Cerebellar nuclear complex (tissue), 1 donor: ENCODE data around the gene GCN1.
"Not testable (repeated sequence)": the region's sequence is repeated elsewhere in the genome, so short reads cannot be mapped to it uniquely, and the experiment has no call there.

Experiments used
- DNase-seq, 2 experiments: peaks; one replicate each; lab custom pipeline; 2025; lab: John Stamatoyannopoulos, UW

Gene GCN1

DNA sequence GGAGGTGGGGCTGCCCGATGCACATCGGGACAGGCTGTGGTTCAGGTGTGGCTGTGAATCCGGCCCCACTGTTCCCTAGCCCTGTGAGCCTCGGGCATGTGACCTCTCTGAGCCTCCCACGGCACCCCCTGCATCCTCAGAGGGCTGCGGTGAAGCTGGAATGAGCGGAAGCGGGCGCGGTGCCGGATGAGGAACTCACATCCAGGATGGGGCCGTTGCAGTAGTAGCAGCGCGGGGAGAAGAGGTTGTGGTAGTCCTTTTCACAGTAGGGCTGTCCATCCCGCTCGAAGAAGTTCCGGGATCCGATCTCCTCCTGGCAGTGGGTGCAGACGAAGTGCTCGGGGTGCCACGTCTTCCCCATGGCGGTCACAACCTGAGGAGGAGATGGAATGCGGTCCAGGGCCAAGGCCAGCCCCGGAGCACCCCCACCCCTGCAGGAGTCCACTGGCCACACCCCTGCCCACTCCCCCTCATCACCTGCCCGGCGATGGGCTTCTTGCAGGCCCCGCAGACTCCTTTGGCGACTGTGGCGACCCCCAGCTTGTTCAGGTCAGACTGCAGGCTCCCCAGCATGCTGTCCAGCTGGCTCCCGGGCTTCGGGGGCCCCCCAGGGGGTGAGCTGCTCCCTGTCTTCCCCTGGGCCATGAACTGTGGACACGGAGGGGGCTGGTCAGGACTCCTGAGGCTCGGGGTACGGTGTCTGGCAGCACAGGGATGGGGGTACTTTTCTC, 20.3 kb upstream of the GCN1 start:
- DNase-seq, result no peak

DNA sequence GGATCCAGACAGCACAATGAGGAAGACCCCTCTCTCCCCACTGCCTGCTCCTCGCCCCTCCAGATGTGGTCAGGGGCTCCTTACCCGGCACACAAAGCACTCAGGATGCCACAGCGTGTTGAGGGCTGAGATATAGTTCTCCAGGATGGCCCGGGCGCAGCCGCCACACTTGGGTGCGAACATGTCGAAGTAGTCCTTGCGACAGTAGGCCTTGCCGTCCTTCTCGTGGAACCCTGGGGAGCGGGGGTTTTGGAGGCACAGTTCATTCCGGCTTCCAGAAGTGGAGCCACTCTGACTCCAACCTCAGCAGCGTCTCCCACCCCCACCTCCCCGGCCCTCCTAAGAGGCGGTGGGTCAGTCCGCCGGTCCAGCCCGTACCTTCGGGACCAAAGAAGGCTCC, 19.2 kb upstream of the GCN1 start:
- DNase-seq, result no peak

DNA sequence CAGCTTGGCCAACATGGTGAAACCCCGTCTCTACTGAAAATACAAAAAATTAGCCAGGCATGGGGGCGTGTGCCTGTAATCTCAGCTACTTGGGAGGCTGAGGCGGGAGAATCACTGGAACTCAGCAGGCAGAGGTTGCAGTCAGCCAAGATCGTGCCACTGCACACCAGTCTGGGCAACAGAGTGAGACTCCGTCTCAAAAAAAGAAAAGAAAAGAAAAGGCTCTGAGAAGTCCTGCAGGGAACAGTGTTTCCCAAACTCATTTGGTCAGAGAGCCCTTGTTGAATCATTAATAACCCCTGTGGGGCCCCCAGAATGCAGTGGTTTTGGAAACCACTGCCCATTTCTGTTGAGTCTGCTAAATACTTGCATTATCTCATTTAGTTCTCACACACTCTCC, 18.7 kb upstream of the GCN1 start:
- not testable (repeated sequence) for DNase-seq

DNA sequence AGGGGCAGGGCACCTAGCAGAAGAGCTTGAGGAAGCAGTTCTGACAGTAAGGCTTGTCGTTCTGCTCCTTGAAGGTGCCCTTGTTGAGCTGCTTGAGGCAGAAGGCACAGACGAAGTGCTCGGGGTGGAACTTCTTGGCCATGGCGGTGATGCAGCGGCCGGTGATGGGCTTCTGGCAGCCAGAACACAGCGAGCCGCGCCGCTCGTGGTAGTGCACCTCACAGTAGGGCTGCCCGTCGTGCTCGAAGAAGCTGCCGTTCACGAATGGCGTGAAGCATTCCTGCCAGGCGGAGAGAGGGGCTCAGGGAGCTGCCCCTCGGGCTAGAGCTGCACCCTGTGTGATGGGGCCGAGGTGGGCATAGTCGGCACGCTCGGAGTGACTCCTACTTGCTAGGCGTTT, 17.8 kb upstream of the GCN1 start:
- DNase-seq, result no peak

DNA sequence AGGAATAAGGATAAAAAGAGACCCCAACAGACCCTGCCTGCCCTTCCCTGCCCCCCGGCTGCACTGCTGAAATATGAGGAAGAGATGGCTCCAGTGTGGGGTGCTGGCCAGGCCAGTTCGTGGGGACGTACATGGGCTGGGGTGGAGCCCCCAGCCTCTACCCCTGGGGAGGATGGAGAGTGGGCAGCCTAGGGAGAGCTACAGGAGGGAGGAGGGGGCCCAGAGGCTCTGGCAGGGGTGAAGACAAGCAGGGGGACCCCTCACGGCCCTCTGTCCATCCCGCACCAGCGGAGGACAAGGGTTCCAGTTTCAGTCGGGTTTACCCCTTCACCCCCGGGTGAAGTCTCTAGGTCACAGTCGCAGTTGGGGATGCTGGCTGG, 17.4 kb upstream of the GCN1 start:
- no peak for DNase-seq

DNA sequence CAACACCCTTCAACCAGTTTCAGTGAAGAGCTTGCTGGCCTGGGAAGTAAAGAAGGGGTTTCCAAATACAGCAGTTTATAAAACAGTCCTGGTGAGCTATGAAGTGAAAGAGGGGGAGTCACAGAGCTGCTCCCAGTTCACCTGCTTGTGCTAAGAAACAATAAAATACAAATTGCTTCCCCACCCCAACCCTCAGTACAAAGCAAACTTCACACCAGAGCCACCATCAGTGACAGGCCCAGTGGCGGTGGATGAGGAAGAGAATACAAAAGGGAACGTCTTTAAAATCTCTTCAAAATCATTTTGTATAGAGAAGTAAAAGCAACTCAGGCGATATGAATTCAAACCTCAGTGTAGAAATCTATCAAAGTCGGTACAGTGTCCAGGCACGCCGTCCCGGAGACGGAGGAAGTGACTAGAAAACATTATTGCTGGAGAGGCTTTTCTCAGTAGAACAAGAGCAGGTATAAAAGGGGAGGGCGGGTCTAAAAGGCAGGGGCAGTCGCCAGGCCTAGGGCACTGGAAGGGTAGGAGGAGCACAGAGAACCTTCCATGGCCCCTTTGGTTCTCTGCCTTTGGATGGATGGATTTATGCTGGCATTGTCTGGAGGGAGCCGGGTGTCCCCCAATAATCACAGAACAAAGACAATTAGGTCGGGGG, 16.9 kb upstream of the GCN1 start:
- no peak for DNase-seq

DNA sequence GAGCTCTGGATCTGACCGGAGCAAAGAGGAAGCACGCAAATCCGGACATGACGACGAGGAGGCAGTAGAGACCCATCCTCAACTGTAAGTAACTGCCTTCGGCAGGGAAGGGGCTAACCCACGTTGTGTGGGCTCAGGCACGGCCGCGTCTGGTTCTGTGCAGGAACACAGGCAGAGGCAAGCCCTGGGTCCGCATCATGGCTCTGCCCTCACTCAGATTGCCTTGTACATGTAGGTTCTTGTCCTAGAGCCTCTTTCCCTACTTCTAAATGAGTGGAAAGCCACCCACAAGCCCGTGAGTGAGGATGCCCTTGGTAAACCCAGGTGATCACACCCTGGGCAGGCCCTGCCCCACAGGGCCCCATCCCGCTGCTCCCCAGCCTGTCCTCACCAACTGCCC, 15.3 kb upstream of the GCN1 start:
- no peak for DNase-seq

DNA sequence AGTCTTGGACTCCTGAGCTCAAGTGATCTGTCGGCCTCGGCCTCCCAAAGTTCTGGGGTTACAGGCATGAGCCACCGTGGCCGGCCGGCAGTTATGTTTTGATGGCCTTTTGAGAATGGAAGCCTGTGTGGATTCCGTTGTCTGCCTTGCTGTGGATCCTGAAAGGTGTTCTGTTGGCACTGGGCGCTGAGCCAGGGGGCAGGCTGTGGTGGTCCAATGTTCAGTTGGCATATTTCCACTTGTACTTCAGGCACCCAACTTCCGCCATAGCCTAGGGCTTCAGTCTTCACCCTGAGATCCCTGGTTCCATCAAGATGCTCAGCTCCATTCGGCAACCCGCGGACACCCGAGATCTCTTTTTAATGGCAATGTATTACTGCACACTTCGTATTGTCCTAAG, 12.7 kb upstream of the GCN1 start:
- no peak for DNase-seq

DNA sequence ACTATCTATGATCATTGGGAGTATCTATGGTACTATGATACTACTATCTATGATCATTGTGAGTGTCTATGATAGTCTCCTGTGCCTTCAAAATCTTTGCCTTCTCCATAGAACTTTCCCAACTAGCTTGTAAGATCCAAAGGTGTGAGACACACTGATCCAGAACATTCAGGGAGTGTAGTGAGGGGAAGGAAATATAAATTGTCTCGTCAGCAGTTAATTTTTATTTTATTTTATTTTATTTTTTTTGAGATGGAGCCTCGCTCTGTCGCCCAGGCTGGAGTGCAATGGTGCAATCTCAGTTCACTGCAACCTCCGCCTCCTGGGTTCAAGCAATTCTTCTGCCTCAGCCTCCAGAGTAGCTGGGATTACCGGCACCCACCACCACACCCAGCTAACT, 12.3 kb upstream of the GCN1 start:
- DNase-seq, result not testable (repeated sequence)

DNA sequence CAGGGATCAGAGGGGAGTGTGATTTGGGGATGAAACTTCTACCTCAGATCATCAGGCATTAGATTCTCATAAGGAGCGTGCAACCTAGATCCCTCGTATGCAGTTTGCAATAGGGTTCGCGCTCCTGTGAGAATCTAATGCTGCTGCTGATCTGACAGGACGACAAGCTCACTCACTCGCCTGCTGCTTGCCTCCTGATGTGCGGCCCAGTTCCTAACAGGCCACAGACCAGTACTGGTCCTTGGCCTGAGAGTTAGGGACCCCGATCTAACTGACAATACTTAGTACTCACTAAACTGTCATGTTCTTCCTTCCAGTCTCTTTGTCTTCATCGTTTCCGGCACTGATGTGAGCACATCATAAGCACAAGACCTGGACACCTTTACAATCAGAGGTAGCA, 11.7 kb upstream of the GCN1 start:
- no peak for DNase-seq

DNA sequence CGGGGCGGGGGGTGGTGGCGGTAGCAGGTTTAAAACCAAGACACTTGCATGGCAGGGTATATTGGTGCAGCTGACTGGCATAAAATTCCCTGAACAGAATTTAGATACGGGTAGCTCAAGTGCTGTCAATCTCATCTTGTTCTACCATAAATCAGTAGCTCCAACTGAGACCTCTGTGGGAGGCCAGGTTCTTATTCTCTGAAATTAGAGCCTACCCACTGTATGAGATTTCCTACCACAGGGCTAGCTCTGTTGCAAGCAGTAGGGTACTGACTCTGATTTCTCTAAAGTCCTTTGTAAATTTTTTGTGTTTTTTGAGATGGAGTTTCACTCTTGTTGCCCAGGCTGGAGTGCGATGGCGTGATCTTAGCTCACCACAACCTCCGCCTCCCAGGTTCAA, 9.7 kb upstream of the GCN1 start:
- no peak for DNase-seq

DNA sequence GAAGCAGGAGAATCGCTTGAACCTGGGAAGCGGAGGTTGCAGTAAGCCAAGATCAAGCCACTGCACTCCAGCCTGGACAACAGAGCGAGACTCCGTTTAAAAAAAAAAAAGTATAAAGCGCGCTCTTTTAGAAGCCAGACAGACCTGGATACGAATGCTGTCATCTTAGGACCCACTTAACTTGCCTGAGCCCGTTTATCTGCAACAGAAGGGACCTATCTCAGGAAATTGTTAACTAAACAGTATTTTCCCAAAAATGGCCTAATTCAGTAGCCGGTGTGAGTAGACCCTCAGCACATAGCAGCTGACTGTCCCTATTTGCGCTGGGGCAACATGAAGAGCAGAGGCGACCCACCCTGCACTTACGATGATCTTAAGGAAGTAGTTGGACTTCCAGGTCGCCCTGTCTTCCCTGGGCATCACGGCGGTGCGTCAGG, 5.9 kb upstream of the GCN1 start:
- DNase-seq, result no peak

DNA sequence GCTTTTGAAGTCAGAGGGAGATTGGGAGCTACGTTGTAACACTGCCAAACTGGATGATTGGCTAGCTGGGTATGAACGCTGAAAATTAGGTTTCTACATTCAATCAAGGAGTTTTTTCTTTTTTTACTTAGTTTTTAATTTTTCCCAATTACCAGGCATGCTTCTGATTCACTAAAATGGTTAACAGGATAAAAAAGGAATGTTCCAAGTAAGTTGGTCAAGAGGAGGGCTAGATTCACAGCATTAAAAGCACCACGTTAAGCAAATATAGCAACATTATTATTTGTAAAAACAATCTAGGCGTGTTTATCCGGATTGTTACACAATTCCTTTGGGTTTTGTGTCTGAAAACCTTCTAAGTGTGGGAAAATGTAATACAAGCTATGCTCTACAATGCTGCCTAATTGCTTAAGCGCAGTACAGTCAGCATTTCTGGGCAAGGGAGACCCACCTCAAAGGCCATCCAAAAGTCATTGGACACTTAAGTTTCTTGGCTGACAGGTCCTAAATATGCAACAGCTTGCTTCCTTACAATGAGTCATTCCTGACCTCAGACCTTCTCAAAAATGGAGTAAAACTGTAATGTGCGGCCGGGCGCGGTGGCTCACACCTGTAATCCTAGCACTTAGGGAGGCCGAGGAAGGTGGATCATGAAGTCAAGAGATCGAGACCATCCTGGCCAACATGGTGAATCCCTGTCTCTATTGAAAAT, 5.2 kb upstream of the GCN1 start:
- DNase-seq, result no peak

DNA sequence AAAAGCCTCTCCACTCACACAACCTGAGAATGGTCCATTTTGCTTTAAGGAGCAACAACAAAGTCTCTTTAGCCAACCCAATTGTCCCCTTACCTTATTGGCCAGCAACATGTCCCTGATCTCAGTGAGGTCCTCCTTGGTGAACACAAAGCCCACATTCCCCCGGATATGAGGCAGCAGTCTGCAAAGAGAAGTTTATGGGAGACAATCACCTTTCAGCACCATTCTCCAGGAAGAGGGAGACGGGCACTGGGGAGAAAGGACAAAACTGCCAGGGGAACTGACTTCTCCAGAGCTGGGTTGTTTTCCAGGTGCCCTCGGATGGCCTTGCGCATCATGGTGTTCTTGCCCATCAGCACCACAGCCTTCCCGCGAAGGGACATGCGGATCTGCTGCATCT, 4.5 kb upstream of the GCN1 start:
- DNase-seq, result no peak

DNA sequence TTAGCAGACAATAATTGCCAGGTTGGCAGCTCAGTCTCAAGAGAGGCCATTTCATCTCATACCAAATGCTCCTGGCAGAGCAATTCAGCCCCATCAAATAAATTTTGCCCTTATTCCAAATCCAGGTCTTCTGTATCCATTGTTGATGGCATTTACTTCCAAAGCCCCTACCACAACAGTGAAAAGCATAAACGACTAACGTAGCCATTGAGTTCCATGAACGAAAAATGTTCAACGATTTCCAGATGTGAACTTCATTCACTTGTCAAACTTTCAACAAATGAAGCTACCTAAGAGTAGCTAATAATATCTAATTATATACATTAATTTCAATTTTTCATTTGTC, 3.0 kb upstream of the GCN1 start:
- no peak for DNase-seq

DNA sequence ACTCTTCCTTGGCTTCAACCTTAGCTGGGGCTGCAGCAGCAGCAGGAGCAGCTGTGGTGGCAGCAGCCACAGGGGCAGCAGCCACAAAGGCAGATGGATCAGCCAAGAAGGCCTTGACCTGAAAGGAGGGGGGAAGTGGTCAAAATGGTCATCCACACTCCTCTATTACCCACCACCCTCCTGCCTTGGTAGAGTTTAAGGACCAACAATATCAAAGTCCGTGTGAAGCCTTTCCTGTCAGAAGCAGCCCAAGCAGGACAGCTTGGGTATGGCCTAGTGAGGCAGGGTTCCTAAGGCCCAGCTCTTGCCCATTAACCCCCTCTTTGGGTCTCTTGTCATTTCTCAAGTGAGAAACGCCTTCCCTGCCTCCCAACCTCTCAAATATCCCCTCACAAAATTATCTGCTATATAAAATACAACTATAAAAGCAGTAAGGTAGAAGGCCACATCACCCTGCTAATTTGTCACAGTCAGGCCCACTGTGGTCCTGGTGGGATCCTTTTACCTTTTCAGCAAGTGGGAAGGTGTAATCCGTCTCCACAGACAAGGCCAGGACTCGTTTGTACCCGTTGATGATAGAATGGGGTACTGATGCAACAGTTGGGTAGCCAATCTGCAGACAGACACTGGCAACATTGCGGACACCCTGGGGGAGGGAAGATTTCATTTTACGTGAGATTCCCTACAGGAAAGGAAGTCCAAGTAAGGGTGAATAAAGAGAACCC, 2.5 kb upstream of the GCN1 start:
- not testable (repeated sequence) for DNase-seq

DNA sequence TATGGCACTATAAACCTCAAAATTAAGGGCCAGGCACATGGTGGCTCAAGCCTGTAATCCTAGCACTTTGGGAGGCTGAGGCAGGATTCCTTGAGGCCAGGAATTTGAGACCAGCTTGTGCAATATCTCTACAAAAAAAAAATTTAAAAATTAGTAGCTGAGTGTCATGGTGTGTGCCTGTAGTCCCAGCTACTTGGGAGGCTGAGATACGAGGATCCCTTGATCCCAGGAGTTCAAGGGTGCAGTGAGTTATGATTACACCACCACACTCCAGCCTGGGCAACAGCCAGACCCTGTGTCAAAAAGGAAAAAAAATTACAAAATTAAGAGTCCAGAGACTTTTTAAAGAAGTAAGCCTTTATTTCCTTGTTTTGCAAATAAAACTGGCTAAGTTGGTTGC, 1.8 kb upstream of the GCN1 start:
- no peak for DNase-seq

DNA sequence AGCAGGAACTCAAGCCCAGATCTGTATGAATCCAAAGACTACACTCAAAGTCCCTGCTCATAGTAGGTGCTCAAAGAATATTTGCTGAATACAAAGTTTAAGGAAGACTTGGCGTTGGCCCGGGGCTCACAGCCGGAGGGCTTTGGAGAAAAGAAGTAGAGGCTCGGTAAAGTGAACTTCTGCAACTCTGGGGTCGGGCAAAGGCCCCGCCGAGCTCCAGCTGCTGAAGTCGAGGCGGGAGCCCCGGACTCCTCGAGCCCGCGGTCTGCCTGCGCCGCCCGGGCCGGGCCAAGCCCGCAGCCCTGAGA, 335 bp downstream of the GCN1 start:
- DNase-seq, result no peak

DNA sequence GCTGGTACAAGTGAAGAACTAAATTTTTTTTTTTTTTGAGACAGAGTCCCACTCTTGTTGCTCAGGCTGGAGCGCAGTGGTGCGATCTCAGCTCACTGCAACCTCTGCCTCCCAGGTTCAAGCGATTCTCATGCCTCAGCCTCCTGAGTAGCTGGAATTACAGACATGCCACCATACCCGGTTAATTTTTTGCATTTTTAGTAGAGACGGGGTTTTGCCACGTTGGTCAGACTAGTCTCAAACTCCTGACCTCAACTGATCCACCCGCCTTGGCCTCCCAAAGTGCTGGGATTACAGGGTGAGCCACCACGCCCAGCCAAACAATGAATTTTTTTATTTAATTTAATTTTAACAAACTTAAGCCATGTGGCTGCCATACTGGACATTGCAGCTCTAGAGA, 1.2 kb downstream of the GCN1 start:
- DNase-seq, result not testable (repeated sequence)

DNA sequence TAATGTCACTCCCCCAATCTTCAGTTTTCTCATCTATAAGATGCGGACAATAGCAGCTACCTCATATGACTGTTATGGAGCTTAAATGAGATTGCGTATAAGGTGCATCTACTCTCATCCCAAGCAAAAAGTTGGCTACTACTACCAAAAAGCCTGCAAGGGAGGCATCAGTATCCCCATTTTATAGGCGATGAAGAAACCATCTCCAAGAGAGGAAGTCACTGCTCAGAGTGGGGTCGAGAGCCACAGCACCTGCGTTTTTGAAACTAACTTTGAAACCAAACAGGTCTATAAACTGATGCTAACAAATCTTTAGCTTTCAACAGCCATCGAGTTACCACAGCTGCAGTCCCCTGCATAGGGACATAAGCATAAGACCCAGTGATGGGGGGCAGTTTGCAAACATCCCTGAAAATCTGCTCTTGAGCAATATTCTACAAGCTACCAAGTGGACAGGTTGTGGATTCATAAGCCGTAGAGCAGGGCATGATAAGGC, 3.5 kb downstream of the GCN1 start:
- DNase-seq, result no peak

DNA sequence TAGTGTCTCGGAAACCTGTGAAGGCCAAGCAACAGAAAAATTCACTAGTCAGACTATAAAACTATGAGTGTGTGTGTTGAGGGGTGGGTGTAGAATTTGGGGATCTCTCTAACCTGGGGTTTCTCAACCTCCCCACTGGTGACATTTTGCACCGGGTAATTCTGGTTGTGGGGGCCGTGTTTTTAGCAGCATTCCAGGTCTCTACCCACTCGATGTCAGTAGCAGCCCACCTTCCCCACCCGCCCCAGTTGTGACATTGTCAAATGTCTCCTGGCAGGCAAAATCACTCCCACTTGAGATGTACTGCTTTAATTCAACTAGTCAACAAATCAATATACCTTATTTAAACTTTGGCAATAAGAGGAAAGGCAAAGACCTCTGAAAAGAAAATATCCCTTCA, 4.1 kb downstream of the GCN1 start:
- DNase-seq, result no peak

DNA sequence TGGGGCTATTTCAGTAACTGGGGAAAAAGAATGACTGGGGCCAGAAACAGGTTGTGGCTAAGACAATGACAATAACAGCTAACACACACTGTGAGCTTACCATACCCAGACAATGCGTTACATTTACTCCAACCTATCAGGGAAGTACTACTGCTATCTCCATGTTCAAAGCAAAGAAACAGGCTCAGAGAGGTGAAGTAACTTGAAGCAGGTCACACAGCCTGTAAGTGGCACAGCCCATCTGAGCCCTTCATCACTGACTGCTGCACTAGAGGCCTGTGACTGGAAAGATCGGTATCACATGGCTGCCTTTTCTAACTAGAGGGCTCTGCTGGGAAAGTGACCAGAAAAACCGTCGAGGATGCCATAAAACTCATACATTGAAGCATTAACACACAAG, 7.9 kb downstream of the GCN1 start:
- DNase-seq, result no peak

DNA sequence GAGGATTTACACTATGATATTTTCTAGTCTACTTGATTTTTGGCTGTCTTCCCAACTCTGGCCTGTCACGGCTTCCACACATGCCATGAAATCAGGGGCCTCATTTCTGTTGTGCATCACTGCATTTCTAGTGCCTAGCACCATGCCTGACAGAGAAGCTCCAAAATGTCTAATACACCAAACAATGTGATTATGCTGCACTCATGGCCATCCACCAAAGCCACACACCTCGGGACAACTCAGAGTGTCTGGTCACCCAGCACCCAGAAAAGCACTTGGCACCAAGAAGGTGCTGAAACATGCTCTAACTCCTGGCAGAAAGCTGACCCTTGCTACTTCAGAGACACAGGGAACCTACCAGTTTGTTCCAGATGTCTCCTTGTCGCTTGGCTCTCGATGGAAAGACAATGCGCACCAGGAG, 11.3 kb downstream of the GCN1 start:
- DNase-seq, result no peak
